Cardiac fibroblast (primary cell): ENCODE data around the gene CLCNKA.
"Not testable (repeated sequence)": the region's sequence is repeated elsewhere in the genome, so short reads cannot be mapped to it uniquely, and the experiment has no call there.

Source experiments
- DNase-seq, 2 donors: peaks; one replicate each; pipeline versions ENCODE4 v3.0.0 to v3.0.0-alpha.2; 2010; ENCODE audit warnings: low read depth in 2 of 2
- H3K4me3 ChIP-seq, 2 donors: replicated peaks in 1 of 2; 1 replicate in 1 of 2; 2 replicates in 1 of 2; pipeline ENCODE4 v1.5.1; 2011; ENCODE audit warnings: low read depth in 2 of 2, low read length in 2 of 2, mild to moderate bottlenecking in 2 of 2, moderate library complexity in 1 of 2
- CTCF ChIP-seq: IDR thresholded peaks from one replicate; pipeline ENCODE4 v1.5.1; 2011; ENCODE audit warnings: low read depth, mild to moderate bottlenecking, low read length, inconsistent platforms

The CLCNKA gene

GRCh38 chr1:16018308-16018707 lies 3.5 kb upstream of the CLCNKA start:
- no peak for TF ChIP-seq CTCF
- no peak overlapping the region for H3K4me3 ChIP-seq
- no peak for DNase-seq

GRCh38 chr1:16018749-16019643 lies 2.8 kb upstream of the CLCNKA start:
- TF ChIP-seq CTCF: no peak
- DNase-seq: no peak
- H3K4me3 ChIP-seq: no peak overlapping the region

- no peak for DNase-seq
- TF ChIP-seq CTCF: no peak
- H3K4me3 ChIP-seq: no peak overlapping the region
Observed at GRCh38 chr1:16019644-16020277, 2.1 kb upstream of the CLCNKA start.

GRCh38 chr1:16020325-16020724 lies 1.5 kb upstream of the CLCNKA start:
- H3K4me3 ChIP-seq: no peak overlapping the region
- DNase-seq: no peak
- no peak for TF ChIP-seq CTCF

- DNase-seq, H3K4me3 ChIP-seq: not testable (repeated sequence)
Observed at GRCh38 chr1:16020878-16021277, 958 bp upstream of the CLCNKA start.

- H3K4me3 ChIP-seq: no peak overlapping the region
- no peak for TF ChIP-seq CTCF
- no peak for DNase-seq
Observed at GRCh38 chr1:16022393-16022792, 557 bp downstream of the CLCNKA start.

- no peak for TF ChIP-seq CTCF
- no peak overlapping the region for H3K4me3 ChIP-seq
- no peak for DNase-seq
Observed at GRCh38 chr1:16023050-16023653, 1.3 kb downstream of the CLCNKA start.

- H3K4me3 ChIP-seq: not testable (repeated sequence)
Observed at GRCh38 chr1:16026302-16026701, 4.5 kb downstream of the CLCNKA start.

More at GRCh38 chr1:16026302-16026701, 4.5 kb downstream of the CLCNKA start:
- DNase-seq: not testable (repeated sequence)
